SW 1271 (cell line): ENCODE measurements around the gene SKOR2.
"Not testable (repeated sequence)": the region's sequence is repeated elsewhere in the genome, so short reads cannot be mapped to it uniquely, and the experiment has no call there.

ENCODE experiments used
- DNase-seq, 2 experiments: peaks; one replicate each; lab custom pipeline; 2025; lab: John Stamatoyannopoulos, UW

The SKOR2 gene

DNA sequence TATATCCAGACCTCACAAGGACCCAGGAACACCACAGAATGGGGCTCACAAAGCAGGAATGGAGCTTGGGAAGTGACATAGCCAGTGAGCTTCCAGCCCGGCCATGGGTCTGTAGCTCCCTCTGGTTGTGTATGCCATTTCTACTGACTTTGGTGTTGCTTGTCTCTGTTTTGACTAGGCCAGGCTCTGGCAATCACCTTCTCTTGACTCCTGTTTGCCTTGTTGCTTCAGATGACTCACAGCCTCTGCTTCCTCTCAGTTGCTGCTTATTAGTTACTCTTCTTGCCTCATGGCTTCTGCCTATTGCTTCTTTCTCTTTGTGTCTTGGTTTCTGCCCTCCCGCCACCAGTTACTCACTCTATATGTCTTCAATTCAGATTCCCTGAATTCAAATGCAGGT is 59.5 kb downstream of the SKOR2 start:
- no peak for DNase-seq

DNA sequence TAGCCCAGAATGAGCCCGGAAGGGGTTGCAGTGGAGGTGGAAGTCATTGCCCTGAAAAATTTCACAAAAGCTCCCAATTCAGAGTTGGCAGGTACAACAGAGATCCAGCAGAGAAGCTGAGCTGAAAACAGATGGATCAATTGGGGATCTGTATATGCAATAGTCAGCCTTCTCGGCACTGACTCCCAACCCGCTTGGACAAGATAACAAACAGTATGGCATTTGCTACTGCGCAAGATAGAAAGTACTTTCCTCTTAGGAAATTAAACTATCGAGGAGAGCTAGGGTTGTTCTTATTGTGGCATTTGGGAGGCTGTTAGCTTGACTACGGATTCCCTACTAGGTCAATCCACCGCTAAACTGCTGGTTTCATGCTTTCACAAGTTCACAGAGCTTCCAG is 63.7 kb downstream of the SKOR2 start:
- DNase-seq: no peak

DNA sequence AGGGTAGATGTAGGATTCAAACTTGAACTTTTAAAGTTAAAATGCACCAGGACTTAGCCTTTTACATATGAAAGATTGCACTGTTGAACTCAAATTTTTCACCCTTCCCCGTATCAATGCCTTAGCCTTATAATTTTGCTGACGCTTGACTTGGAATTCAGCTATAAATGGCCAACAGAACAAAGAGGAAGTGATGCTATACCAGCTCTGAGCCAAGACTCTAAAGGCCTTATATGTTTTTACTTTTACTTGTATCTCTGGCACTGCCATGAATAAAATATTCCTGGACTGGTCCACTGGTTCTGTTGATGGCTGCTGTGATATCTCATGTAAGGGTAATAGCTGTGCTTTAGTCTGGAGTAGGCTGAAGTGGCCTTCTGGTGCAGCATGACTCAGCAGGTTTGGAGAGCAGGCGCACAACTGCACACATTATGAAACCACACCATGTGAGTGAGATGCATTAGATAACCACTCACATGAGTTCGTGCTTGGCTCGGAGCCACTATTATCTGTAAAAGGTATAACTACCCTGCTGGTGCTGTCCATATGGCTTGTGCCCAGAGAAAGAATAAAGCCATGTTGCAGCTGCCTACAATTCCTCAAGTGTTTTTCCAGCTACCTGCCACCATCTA is 66.9 kb downstream of the SKOR2 start:
- no peak for DNase-seq

DNA sequence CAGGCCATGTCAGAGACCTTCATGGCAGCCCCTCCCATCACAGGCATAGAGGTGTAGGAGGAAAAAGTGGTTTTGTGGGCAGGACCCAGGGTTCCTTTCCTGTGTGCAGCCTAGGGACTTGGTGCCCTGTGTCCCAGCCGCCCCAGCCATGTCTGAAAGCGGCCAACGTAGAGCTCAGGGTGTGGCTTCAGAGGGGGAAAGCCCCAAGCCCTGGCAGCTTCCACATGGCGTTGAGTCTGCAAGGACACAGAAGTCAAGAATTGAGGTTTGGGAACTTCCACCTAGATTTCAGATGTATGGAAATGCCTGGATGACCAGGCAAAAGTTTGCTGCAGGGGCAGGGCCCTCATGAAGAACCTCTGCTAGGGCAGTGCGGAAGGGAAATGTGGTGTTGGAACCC is 69.3 kb downstream of the SKOR2 start:
- not testable (repeated sequence) for DNase-seq

DNA sequence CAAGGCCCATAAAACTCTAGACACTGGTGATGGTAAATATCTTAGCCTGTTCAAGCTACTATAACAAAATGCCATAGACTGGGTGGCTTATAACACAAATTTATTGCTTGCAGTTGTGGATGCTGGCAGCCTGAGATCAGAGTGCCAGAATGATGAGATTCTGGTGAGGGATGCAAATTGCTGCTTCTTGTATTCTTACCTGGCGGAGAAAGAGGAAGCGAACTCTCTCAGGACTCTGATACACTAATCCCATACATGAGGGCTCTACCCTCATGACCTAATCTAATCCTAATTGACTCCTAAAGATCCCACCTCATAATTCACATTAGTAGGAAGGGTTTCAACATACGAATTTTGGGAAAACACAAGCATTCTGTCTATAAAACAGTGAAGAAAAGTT is 70.7 kb downstream of the SKOR2 start:
- DNase-seq: no peak

DNA sequence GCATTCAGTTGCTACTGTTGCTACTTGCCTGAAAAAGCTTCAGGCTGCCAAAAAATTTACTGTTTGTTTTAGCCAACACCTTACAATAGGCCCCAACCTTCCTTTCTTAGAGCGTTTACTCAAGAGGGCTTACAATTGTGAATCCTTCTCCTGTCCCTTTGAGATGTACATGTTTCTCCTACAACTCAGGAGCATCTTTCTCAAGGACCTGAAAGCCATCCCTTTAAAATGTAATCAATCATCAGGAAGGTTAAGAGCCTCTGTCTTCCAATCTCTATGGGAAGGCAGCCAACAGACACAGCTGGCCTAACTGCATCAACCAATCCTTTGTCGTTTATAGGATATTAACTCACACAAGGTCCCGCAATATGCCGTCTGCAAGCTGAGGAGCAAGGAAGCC is 71.9 kb downstream of the SKOR2 start:
- no peak for DNase-seq

DNA sequence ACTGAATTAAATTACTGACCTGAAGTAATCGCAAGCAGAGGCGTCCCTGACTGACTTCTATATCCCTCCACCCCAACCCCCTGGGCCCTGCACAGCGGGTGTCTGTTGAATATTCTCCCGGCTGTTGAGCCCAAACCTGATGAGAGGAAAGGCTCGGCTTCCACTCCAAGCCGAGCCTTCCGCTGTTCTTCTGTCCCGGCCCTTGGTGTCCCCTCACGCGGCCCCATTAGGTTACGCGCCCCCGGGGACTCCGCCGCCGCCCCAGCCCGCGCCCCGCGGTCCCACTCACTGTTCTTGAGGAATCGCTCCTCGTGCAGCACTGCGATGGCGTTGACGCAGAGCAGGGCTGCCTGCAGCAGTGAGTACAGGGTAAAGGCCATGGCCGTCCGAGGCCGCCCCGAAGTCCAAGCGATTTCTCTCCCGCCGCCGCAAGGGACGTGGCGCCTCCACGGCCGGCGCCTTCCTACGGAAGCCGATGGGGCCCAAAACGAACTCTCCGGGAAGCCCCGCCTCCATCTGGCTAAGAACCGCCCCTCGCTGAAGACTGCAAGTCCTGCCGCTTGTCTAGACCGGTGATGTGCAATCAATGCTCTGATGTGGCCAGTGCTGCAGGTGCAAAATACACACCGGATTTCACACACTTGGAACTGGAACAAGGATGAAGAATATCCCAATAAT is 75.4 kb downstream of the SKOR2 start, which contains the start of gene IER3IP1:
Gene IER3IP1 (minus strand): TSS at position 467 of the 678 bp plus-strand sequence. CDS start 87 bp downstream, at position 380.
- DNase-seq: peak; percentile 23 to 80

DNA sequence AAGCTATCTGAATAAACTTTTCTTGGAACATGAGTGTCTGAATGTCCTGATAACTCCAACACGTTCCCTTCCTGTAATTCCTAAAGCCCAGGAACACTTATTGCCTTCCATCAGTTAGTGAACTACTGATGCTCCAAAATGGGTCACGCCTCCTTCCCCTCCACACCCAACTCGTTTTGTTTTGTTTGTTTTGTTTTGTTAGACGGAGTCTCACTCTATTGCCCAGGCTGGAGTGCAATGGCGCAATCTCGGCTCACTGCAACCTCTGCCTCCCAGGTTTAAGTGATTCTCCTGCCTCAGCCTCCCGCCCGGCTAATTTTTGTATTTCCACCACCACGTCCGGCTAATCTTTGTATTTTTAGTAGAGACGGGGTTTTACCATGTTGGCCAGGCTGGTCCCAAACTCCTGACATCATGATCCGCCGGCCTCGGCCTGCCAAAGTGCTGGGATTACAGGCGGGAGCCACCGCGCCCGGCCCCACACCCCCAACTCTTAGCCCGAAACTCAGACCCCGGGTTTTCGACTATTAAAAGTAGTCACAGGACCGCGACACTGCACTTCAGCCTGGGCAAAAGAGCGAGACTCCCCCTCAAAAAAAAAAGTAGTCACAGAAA is 76.1 kb downstream of the SKOR2 start:
- no peak for DNase-seq

DNA sequence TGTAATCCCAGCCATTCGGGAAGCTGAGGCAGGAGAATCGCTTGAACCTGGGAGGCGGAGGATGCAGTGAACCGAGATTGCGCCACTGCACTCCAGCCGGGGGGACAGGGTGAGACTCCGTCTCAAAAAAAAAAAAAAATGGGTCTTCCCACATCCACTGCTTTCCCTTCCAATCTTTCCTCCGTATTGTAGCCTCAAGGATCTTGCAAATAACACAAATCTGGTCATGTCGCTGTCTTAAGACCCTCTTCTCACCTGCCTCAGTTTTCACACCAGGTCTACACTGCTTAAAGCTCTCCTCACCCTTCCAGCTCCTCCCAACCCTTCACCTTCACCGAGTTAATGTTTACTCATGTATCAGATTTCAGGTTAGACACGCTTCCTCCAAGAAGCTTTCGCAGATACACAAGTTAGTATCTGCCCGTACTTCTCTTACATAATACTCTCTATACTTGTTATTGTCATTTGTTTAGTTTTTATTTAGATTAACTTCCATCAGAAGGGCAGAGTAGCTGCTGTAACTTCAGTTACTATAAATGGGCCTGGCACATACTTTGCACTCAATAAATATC is 76.8 kb downstream of the SKOR2 start:
- no peak for DNase-seq

DNA sequence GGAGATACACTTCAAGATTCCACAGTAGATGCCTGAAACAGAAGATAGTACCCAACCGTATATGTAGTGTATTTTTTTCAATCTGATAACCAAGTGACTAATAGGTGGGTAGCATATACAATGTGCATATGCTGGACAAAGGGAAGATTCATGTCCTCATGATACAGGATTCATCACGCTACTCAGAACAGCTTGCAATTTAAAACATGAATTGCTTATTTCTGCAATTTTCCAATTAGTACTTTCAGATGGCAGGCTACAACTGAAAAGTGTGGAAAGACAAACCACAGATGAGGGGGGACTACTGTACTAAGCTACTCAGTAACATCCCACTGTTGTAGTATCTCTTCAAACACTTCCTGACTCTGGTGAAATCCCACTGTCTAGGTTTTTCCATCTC is 79.0 kb downstream of the SKOR2 start:
- no peak for DNase-seq

DNA sequence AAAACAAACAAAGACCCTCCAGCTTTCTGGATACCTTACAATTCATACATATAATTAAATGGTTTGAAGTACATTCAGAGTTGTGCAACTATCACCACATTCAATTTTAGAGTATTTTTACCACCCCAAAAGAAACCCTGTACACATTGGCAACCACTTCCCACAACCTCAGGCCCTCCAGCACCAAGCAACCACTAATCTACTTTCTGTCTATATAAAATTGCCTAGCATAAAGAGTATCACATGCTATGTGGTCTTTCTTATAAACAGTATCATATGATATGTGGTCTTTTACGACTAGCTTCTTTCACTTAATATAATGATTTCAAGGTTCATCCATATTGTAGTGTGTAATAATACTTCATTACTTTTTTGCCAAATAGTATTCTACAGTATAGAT is 82.5 kb downstream of the SKOR2 start:
- DNase-seq: no peak

DNA sequence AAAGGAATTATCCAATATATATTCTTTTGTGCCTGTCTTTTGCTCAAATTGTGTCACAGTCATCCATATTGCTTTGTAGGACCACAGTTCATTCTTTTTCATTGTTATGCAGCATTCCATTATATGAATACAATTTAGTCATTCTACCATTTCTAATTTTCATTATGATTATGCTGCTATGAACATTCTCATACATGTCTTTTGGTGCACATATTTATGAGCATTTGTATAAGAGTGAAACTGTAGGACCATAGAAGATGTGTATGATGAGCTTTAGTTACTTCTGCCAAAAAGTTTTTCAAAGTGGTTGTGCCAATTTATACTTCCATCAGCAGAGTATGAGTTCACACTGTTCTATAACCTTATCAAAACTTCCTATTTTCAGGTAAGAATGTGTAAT is 83.0 kb downstream of the SKOR2 start:
- DNase-seq: no peak

DNA sequence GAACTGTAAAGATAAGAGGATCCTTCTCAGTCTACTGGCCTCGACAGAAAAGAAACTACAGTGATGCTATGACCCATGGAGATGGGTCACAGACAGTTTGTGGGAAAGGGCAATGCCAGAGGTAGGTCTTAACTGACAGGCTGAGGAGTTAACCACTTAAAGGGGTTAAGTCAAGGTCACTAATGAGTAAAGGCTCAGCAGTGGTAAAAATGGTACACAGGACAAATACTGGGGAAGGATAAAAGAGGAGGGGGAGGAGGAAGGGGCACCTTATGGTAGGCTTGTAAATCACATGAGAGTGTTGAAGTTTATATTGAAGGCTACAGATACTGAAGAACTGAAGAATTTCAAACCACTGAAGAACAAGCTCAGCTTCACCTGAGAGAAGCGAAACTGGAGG is 85.2 kb downstream of the SKOR2 start:
- DNase-seq: no peak

DNA sequence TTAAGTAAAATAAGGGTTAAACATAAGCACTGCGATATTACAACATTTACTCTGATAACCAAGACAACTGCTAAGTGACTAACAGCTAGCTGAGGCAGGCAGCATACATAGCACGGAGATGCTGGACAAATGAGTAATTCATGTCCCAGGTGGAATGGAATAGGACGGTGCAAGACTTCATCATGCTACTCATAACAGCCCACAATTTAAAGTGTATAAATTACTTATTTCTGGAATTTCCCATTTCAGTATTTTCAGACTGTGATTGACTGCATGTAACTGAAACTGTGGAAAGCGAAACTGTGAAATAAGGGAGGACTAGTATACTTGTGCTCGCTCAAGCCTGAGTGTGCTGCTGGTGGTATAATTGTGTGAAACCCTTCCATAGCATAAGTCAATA is 88.2 kb downstream of the SKOR2 start:
- no peak for DNase-seq

DNA sequence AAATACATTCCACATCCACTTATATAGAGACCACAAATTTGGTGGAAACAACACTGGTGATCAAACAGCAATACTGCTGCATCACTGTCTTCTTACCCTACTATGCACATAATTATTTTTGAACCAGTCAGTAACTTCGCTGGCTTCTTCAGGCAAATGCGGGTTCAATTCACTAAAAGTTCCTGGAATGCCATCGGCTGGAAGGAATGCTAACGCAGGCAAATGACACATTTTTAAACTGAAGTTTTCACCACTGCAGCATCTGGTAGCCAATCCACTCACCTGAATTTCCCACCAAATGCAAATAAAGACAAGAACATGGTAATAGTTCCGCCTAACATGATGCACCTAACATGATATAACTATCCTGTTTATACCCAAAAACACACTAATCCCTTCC is 91.2 kb downstream of the SKOR2 start:
- no peak for DNase-seq

DNA sequence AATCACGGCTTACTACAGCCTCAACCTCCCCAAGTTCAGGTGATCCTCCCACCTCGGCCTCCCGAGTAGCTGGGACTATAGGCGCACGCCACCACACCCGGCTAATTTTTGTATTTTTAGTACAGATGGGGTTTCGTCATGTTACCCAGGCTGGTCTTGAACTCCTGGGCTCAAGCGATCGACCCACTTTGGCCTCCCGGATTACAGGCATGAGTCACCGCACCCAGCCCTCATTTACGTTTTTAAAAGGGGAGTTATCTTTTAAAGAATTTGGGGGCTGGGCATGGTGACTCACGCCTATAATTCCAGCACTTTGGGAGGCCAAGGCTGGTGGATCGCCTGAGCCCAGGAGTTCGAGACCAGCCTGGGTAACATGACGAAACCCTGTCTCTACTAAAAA is 93.1 kb downstream of the SKOR2 start:
- DNase-seq: not testable (repeated sequence)
